ENCODE results near the gene EVA1C.

- TF ChIP-seq POLR2AphosphoS5 (IDR thresholded peaks at IDR 0.05; ENCODE audit: low read depth) (no peak), CTCF (conservative IDR thresholded peaks at IDR 0.05; ENCODE audit: low read depth in 2 of 2) (peak; percentile 52 to 76)
Observed at GRCh38 chr21:32562426-32562825, 149.9 kb downstream of the EVA1C start.
